Neural progenitor cell (in vitro differentiated cells): ENCODE measurements around the gene ACACA. TPM values are rescaled to one million over a fixed set of nuclear protein-coding genes. Genes with fewer than 3 reads are reported as not detected.

Source experiments
- DNase-seq: peaks from one replicate; pipeline ENCODE4 v3.0.0-alpha.2; 2016; ENCODE audit warnings: low spot score
- H2AFZ ChIP-seq: fragments of 200-600 bp; sonication (generic); replicated peaks from 2 replicates; pipeline ENCODE4 v1.6.1; 2016; ENCODE audit warnings: antibody characterized with exemption
- H3F3A ChIP-seq: fragments of 200-600 bp; sonication (generic); 2 replicates; pipeline ENCODE4 v1.6.1; 2016; ENCODE audit warnings: antibody characterized with exemption, low read depth
- H3K27ac ChIP-seq: fragments of 200-600 bp; sonication (generic); 2 replicates; pipeline ENCODE4 v1.5.1; 2016; ENCODE audit warnings: mild to moderate bottlenecking
- H3K27me3 ChIP-seq: fragments of 200-600 bp; sonication (generic); 2 replicates; pipeline ENCODE4 v1.6.1; 2016; ENCODE audit warnings: mild to moderate bottlenecking, moderate library complexity
- H3K36me3 ChIP-seq: fragments of 200-600 bp; sonication (generic); 2 replicates; pipeline ENCODE4 v1.5.1; 2016
- H3K4me1 ChIP-seq: fragments of 200-600 bp; sonication (generic); 2 replicates; pipeline ENCODE4 v1.6.1; 2016; ENCODE audit warnings: mixed run types
- H3K4me2 ChIP-seq: fragments of 200-600 bp; sonication (generic); 2 replicates; pipeline ENCODE4 v1.6.1; 2016
- H3K4me3 ChIP-seq: fragments of 200-600 bp; sonication (generic); 2 replicates; pipeline ENCODE4 v1.5.1; 2016
- H3K79me2 ChIP-seq: fragments of 200-600 bp; sonication (generic); 2 replicates; pipeline ENCODE4 v1.6.1; 2016; ENCODE audit warnings: low read depth
- H3K9ac ChIP-seq: fragments of 200-600 bp; sonication (generic); 2 replicates; pipeline ENCODE4 v1.6.1; 2016
- H3K9me3 ChIP-seq: fragments of 200-600 bp; sonication (generic); 2 replicates; pipeline ENCODE4 v1.5.1; 2016; ENCODE audit warnings: low read depth
- H4K20me1 ChIP-seq: fragments of 200-600 bp; sonication (generic); 2 replicates; pipeline ENCODE4 v1.6.1; 2016; ENCODE audit warnings: low read depth
- H3K27ac Mint-ChIP-seq: 3 replicates; pipeline ENCODE4 v1.8.0; 2021; ENCODE audit warnings: mixed read lengths
- H3K27me3 Mint-ChIP-seq: 2 replicates; pipeline ENCODE4 v1.8.0; 2022; ENCODE audit warnings: low read depth, mild to moderate bottlenecking, inconsistent platforms, moderate library complexity, mixed read lengths; ENCODE audit not compliant: insufficient read depth
- H3K36me3 Mint-ChIP-seq: 3 replicates; pipeline ENCODE4 v1.8.0; 2021; ENCODE audit warnings: mixed read lengths
- H3K4me1 Mint-ChIP-seq: 3 replicates; pipeline ENCODE4 v1.8.0; 2021; ENCODE audit warnings: mixed read lengths
- H3K4me3 Mint-ChIP-seq: 3 replicates; pipeline ENCODE4 v1.8.0; 2021; ENCODE audit warnings: mild to moderate bottlenecking, moderate library complexity, mixed read lengths
- H3K9me3 Mint-ChIP-seq: 3 replicates; pipeline ENCODE4 v1.8.0; 2020; ENCODE audit warnings: mixed read lengths
- EZH2 ChIP-seq: fragments of 200-600 bp; sonication (generic); IDR thresholded peaks from 2 replicates; pipeline ENCODE4 v1.6.1; 2017; ENCODE audit warnings: antibody characterized with exemption, mild to moderate bottlenecking, moderate library complexity
- EZH2phosphoT487 ChIP-seq: fragments of 200-600 bp; sonication (generic); IDR thresholded peaks from 2 replicates; pipeline ENCODE4 v1.6.1; 2017; ENCODE audit warnings: antibody characterized with exemption
- total RNA-seq: library from RNA; depleted of rRNA; stranded (reverse); fragments of >200 nt; gene quantifications from 2 replicates; pipeline ENCODE4 v1.2.3, GENCODE V29; 2015; ENCODE audit warnings: low replicate concordance
- TF ChIP-seq, protein P1 (sequence below): fragments of 200-600 bp; sonication (generic); IDR thresholded peaks from 2 replicates; pipeline ENCODE4 v1.5.1; 2017; ENCODE audit warnings: antibody characterized with exemption, mild to moderate bottlenecking

The ACACA gene
- total RNA-seq, 1 donor from 2014 or later, result 88.6 TPM

DNA sequence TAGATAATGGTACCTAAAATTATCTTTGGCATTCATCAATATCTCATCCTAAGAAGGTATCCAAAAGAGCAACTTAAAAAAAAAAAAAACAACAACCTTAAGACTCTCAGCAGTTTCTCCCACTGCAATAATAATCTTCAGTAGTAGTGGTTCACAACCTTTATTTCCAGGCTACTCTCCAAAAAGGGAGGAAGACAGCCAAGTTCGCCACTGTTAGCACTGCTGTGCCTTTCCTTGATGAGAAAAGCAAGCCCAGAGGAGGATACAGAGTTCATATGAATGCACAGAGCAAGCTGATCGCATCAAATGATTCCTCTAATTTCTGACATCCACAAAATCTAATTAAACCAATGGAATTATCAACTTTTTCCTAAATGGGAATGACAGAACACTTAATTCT is 258.5 kb downstream of the ACACA start:
- Histone ChIP-seq H3K9me3 (no peaks in the 10 kb centered on the region), H3K36me3 (peaks cover 14% of the 10 kb centered on the region), H3K27ac (no peak overlapping the region), H3K27me3 (no peaks in the 10 kb centered on the region), H3K4me1 (no peaks in the 10 kb centered on the region), H3F3A (peaks cover 3% of the 10 kb centered on the region), H3K4me2 (no peak overlapping the region), H3K9ac (no peak overlapping the region), H3K79me2 (no peaks in the 10 kb centered on the region), H2AFZ (no peak overlapping the region), H4K20me1 (peaks cover 3% of the 10 kb centered on the region), H3K4me3 (no peak overlapping the region)
- Mint-ChIP-seq H3K36me3 (peaks cover 22% of the 10 kb centered on the region), H3K4me3 (no peak overlapping the region), H3K27me3 (no peaks in the 10 kb centered on the region), H3K27ac (no peak overlapping the region), H3K9me3 (no peaks in the 10 kb centered on the region), H3K4me1 (peaks cover 35% of the 10 kb centered on the region)
- TF ChIP-seq EZH2, result no peak
- TF ChIP-seq EZH2phosphoT487, result no peak
- TF ChIP-seq, protein P1, sequence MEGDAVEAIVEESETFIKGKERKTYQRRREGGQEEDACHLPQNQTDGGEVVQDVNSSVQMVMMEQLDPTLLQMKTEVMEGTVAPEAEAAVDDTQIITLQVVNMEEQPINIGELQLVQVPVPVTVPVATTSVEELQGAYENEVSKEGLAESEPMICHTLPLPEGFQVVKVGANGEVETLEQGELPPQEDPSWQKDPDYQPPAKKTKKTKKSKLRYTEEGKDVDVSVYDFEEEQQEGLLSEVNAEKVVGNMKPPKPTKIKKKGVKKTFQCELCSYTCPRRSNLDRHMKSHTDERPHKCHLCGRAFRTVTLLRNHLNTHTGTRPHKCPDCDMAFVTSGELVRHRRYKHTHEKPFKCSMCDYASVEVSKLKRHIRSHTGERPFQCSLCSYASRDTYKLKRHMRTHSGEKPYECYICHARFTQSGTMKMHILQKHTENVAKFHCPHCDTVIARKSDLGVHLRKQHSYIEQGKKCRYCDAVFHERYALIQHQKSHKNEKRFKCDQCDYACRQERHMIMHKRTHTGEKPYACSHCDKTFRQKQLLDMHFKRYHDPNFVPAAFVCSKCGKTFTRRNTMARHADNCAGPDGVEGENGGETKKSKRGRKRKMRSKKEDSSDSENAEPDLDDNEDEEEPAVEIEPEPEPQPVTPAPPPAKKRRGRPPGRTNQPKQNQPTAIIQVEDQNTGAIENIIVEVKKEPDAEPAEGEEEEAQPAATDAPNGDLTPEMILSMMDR, result no peak
- DNase-seq, result no peak

DNA sequence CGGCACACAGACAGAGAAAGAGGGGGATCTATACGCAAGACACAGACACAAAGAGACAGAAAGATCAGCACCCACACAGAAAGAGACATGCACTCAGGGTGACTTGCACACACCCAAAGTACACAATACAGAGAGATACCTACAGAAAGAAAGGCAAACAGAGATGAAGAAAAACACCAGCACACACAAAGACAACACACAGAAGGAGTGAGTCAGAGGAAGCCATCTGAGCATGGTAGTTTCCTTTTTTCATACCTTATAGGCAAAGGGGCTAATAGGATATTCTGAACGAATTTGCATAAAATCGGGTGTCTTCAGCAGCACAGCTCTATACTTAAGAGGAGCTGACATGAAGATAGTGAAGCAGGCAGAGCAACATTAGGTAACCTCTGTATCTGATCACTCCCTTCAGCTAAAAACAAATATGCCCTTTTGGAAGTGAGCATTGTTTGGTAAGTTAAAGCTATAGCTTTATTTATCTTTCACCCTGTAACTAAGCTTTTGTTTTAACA is 259.3 kb downstream of the ACACA start:
- H4K20me1 ChIP-seq, result peaks cover 3% of the 10 kb centered on the region
- Mint-ChIP-seq H3K4me3 (no peak overlapping the region), H3K4me1 (peaks cover 35% of the 10 kb centered on the region), H3K27ac (no peak overlapping the region), H3K27me3 (no peaks in the 10 kb centered on the region), H3K36me3 (peaks cover 20% of the 10 kb centered on the region), H3K9me3 (no peaks in the 10 kb centered on the region)
- H3K9me3 ChIP-seq, result no peaks in the 10 kb centered on the region
- peaks cover 3% of the 10 kb centered on the region for H3F3A ChIP-seq
- H3K27ac ChIP-seq, result no peak overlapping the region
- TF ChIP-seq EZH2phosphoT487, result no peak
- no peak for TF ChIP-seq EZH2
- TF ChIP-seq, protein P1, result no peak
- no peak overlapping the region for H3K9ac ChIP-seq
- H3K4me1 ChIP-seq, result no peaks in the 10 kb centered on the region
- no peaks in the 10 kb centered on the region for H3K79me2 ChIP-seq
- peaks cover 6% of the 10 kb centered on the region for H3K36me3 ChIP-seq
- no peak overlapping the region for H3K4me3 ChIP-seq
- no peak overlapping the region for H3K4me2 ChIP-seq
- no peak for DNase-seq
- H2AFZ ChIP-seq, result no peak overlapping the region
- no peaks in the 10 kb centered on the region for H3K27me3 ChIP-seq

DNA sequence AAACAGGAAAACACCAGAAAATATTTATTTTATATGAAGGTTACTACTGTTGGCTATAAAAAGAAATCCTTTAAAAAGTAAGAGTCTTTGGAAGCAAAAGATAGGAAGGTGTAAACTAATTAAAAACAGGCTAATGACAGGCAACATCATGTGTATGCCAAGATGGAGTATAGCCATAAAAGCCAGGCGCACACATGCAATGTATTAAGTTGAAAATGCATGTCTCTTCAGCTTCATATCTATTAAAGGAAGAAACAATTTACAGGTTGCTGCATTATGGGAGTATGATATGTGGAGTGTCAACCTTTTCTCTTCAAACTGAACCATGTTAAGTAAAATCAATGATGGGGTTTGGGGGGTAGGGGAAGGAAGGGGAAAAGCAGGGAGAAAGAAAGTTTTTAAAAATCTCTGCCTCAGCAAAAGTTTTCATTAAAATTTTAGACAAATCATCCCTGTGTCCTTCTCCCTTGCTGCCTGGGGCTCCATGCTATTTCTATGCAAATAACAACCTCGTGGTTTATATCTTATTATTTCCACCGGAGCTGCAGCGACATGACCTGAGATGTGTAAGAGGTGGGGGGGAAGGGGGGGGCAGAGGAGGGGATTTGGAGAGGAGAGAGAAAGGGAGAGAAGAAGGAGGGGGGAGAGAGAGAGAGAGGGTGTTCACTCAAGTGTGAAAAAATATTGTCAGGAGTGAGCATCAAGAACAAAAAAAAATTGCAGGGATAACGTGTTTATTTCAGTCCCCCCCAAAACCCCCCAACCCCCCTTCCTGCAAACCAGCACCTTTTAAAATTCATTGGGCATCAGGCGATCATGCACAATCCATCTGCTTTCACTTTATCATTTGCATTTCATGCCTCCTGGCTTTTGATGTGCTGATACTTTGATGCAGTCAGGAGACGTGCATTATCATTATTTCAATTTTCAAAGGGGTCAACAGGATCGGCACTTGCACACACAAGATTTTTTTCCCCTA is 260.3 kb downstream of the ACACA start:
- Mint-ChIP-seq H3K36me3 (peaks cover 20% of the 10 kb centered on the region), H3K27me3 (no peaks in the 10 kb centered on the region), H3K4me1 (peaks cover 35% of the 10 kb centered on the region), H3K9me3 (no peaks in the 10 kb centered on the region), H3K4me3 (no peak overlapping the region), H3K27ac (no peak overlapping the region)
- Histone ChIP-seq H3K27me3 (no peaks in the 10 kb centered on the region), H3K79me2 (no peaks in the 10 kb centered on the region), H3K36me3 (peaks cover 3% of the 10 kb centered on the region), H3K4me1 (no peaks in the 10 kb centered on the region), H3F3A (peaks cover 3% of the 10 kb centered on the region), H3K27ac (no peak overlapping the region), H3K9me3 (no peaks in the 10 kb centered on the region), H3K4me3 (no peak overlapping the region), H3K9ac (no peak overlapping the region), H4K20me1 (peaks cover 3% of the 10 kb centered on the region), H3K4me2 (no peak overlapping the region), H2AFZ (no peak overlapping the region)
- no peak for DNase-seq
- TF ChIP-seq EZH2, result no peak
- TF ChIP-seq EZH2phosphoT487, result no peak
- TF ChIP-seq, protein P1, result no peak
